ENCODE measurements around the gene LIME1.

The LIME1 gene

DNA sequence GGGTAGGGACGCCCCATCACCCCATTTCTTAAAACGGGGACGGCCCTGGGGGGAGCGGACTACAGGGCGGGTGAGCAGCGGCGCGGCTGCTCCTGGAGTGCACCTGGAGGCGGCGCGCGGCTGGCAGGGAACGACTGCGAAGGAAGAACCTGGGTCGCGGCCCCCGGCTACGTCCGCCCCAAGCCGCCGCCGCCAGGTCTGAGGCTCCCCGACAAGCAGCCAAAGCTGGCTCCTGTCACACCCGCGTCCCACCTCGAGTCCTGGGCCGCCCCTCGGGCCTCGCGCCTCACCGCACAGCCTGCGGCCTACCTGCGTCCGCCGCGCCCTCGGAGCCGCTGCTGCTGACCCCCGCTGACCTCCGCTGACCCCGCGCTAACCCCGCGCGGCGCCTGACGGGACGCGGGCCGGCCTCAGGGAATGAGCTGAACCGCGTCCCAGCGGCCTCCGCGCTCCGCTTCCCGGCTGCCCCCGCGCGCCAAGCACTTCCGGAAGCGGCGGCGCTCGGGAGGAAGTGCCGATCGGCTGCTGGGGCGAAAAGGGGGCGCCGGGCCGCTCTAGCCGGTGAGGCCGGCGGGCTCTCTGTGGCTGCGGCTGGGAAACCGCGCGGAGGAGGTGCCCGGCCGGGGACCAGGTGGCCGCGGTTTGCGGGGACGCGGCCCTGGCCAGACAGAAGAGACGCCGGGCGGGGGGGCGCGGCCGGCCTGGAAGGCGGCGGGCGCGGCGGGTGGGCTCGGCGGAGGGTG is 28.7 kb upstream of the LIME1 start, which contains the start of the genes ARFRP1 and ZGPAT:
Gene ARFRP1 (minus strand): TSS at position 419 of the 743 bp plus-strand sequence. CDS start 885 bp downstream, outside the sequence.
Gene ZGPAT (plus strand): TSS at position 482 of the 743 bp plus-strand sequence. CDS start 542 bp downstream, outside the sequence.
- Histone ChIP-seq H3K4me2 (ENCODE audit: low read length) (peak within 1 kb of the TSS; percentile 95), H3K27ac (ENCODE audit: low read depth, low read length) (peak within 1 kb of the TSS; percentile 52), H4K20me1 (ENCODE audit: control insufficient read depth, insufficient read depth, low read depth, low read length) (peaks cover 14% of the 10 kb centered on the region), H3K9me3 (ENCODE audit: control insufficient read depth, insufficient read depth, low read length) (peaks cover 7% of the 10 kb centered on the region; the same call in 1 of the 2 replicates), H3K9me2 (replicated peaks; ENCODE audit: control insufficient read depth, low read length) (no peaks in the 10 kb centered on the region), H3K79me2 (ENCODE audit: control insufficient read depth, low read length) (peaks cover 76% of the 10 kb centered on the region), H3K27me3 (ENCODE audit: control insufficient read depth, low read length) (no peaks in the 10 kb centered on the region), H3K36me3 (ENCODE audit: control insufficient read depth, low read length) (peaks cover 76% of the 10 kb centered on the region), H3K4me3 (ENCODE audit: low read length) (peak within 1 kb of the TSS; percentile 87), H3F3A (ENCODE audit: control insufficient read depth, insufficient read depth) (no peaks in the 10 kb centered on the region), H3K4me1 (ENCODE audit: control insufficient read depth, low read length) (peaks cover 18% of the 10 kb centered on the region)
- no peak for TF ChIP-seq EZH2phosphoT487 (IDR thresholded peaks at IDR 0.05; ENCODE audit: borderline replicate concordance, low read length)
- TF ChIP-seq, protein P1, sequence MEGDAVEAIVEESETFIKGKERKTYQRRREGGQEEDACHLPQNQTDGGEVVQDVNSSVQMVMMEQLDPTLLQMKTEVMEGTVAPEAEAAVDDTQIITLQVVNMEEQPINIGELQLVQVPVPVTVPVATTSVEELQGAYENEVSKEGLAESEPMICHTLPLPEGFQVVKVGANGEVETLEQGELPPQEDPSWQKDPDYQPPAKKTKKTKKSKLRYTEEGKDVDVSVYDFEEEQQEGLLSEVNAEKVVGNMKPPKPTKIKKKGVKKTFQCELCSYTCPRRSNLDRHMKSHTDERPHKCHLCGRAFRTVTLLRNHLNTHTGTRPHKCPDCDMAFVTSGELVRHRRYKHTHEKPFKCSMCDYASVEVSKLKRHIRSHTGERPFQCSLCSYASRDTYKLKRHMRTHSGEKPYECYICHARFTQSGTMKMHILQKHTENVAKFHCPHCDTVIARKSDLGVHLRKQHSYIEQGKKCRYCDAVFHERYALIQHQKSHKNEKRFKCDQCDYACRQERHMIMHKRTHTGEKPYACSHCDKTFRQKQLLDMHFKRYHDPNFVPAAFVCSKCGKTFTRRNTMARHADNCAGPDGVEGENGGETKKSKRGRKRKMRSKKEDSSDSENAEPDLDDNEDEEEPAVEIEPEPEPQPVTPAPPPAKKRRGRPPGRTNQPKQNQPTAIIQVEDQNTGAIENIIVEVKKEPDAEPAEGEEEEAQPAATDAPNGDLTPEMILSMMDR (IDR thresholded peaks at IDR 0.05; ENCODE audit: low read depth, low read length, poor library complexity, severe bottlenecking), result no peak

DNA sequence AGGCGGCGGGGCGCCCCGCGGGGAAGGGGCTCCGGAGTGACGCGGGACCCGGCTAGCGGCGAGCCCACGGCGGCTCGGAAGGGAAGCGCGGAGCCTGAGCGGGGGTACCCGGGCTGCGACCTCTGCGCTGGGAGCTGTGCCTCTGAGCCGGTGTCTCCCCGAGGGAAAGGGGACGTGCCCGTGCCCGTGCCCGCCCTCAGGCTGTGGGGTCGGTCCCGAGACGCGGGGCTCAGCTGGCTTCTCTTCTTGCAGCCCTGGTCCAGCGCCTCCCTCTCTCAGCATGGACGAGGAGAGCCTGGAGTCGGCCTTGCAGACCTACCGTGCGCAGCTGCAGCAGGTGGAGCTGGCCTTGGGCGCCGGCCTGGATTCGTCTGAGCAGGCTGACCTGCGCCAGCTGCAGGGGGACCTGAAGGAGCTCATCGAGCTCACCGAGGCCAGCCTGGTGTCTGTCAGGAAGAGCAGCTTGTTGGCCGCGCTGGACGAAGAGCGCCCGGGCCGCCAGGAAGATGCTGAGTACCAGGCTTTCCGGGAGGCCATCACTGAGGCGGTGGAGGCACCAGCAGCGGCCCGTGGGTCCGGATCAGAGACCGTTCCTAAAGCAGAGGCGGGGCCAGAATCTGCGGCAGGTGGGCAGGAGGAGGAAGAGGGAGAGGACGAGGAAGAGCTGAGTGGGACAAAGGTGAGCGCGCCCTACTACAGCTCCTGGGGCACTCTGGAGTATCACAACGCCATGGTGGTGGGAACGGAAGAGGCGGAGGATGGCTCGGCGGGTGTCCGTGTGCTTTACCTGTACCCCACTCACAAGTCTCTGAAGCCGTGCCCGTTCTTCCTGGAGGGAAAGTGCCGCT is 27.9 kb upstream of the LIME1 start:
- Histone ChIP-seq H3K36me3 (ENCODE audit: control insufficient read depth, low read length) (peaks cover 81% of the 10 kb centered on the region), H3K4me3 (ENCODE audit: low read length) (peak overlapping the region; percentile 87), H3F3A (ENCODE audit: control insufficient read depth, insufficient read depth) (no peaks in the 10 kb centered on the region), H3K27ac (ENCODE audit: low read depth, low read length) (no peak overlapping the region), H3K4me1 (ENCODE audit: control insufficient read depth, low read length) (peaks cover 18% of the 10 kb centered on the region), H3K9me2 (replicated peaks; ENCODE audit: control insufficient read depth, low read length) (no peaks in the 10 kb centered on the region), H3K27me3 (ENCODE audit: control insufficient read depth, low read length) (no peaks in the 10 kb centered on the region), H4K20me1 (ENCODE audit: control insufficient read depth, insufficient read depth, low read depth, low read length) (peaks cover 14% of the 10 kb centered on the region), H3K4me2 (ENCODE audit: low read length) (peak overlapping the region; percentile 95), H3K79me2 (ENCODE audit: control insufficient read depth, low read length) (peaks cover 84% of the 10 kb centered on the region), H3K9me3 (ENCODE audit: control insufficient read depth, insufficient read depth, low read length) (peaks cover 7% of the 10 kb centered on the region; the same call in 1 of the 2 replicates)
- TF ChIP-seq, protein P1 (IDR thresholded peaks at IDR 0.05; ENCODE audit: low read depth, low read length, poor library complexity, severe bottlenecking), result no peak
- TF ChIP-seq EZH2phosphoT487 (IDR thresholded peaks at IDR 0.05; ENCODE audit: borderline replicate concordance, low read length), result no peak

DNA sequence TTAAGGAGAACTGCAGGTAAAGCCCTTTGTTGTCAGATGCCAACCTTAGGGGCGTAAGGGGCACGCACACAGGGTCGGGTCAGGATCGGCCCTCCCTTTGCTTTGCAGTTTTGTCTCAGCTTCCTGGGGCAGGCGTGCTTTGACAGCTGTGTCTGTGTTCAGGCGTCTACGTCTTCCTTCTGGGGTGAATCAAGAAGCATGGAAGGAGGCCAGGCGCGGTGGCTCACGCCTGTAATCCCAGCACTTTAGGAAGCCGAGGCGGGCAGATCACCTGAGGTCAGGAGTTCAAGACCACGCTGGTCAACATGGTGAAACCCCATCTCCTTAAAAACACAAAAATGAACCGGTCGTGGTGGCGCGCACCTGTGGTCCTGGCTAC is 27.3 kb upstream of the LIME1 start:
- Histone ChIP-seq H3K79me2 (ENCODE audit: control insufficient read depth, low read length) (peaks cover 89% of the 10 kb centered on the region), H3K4me1 (ENCODE audit: control insufficient read depth, low read length) (peaks cover 18% of the 10 kb centered on the region), H3F3A (ENCODE audit: control insufficient read depth, insufficient read depth) (no peaks in the 10 kb centered on the region), H3K27me3 (ENCODE audit: control insufficient read depth, low read length) (no peaks in the 10 kb centered on the region), H3K4me2 (ENCODE audit: low read length) (peak overlapping the region; percentile 95), H3K9me3 (ENCODE audit: control insufficient read depth, insufficient read depth, low read length) (peaks cover 7% of the 10 kb centered on the region; the same call in 1 of the 2 replicates), H3K27ac (ENCODE audit: low read depth, low read length) (no peak overlapping the region), H3K4me3 (ENCODE audit: low read length) (peak overlapping the region; percentile 87), H4K20me1 (ENCODE audit: control insufficient read depth, insufficient read depth, low read depth, low read length) (peaks cover 14% of the 10 kb centered on the region), H3K9me2 (replicated peaks; ENCODE audit: control insufficient read depth, low read length) (no peaks in the 10 kb centered on the region), H3K36me3 (ENCODE audit: control insufficient read depth, low read length) (peaks cover 80% of the 10 kb centered on the region)
- TF ChIP-seq, protein P1 (IDR thresholded peaks at IDR 0.05; ENCODE audit: low read depth, low read length, poor library complexity, severe bottlenecking), result no peak
- TF ChIP-seq EZH2phosphoT487 (IDR thresholded peaks at IDR 0.05; ENCODE audit: borderline replicate concordance, low read length), result no peak
